Activated gamma-delta T cell (primary cell): ENCODE measurements around the gene F9.

Source experiments
- DNase-seq: peaks from one replicate; lab custom pipeline; 2025; lab: John Stamatoyannopoulos, UW

F9 gene

GRCh38 chrX:139600105-139600504, 69.6 kb downstream of the F9 start:
- no peak for DNase-seq
